GM23248 (cell line): ENCODE measurements around the gene IPO4.

Experiments
- EZH2 ChIP-seq: fragments of 200-600 bp; sonication (generic); IDR thresholded peaks from 2 replicates; pipeline ENCODE4 v1.6.1; 2018; ENCODE audit warnings: antibody characterized with exemption, mild to moderate bottlenecking; ENCODE audit not compliant: insufficient read depth, poor library complexity, severe bottlenecking
- EZH2phosphoT487 ChIP-seq: fragments of 200-600 bp; sonication (generic); IDR thresholded peaks from 2 replicates; pipeline ENCODE4 v1.6.1; 2018; ENCODE audit warnings: antibody characterized with exemption, moderate library complexity, mild to moderate bottlenecking, low read depth; ENCODE audit not compliant: insufficient read depth

DNA sequence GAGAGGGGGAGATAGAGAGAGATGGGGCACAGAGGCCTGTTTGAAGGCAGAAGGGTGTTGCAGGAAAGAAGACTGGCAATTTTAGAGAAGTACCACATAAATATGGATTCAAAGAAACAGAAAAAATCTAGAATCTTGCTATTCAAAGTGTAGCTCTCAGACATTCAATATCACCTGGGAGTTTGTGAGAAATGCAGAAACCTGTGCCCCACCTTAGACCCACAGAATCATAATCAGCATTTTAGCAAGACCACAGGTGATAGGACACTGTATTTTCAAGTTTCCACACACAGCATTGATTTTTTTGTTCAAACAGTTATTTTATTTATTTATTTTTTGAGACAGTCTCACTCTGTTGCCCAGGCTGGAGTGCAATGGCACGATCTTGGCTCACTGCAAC is 40.3 kb upstream of the IPO4 start:
- no peak for TF ChIP-seq EZH2
- no peak for TF ChIP-seq EZH2phosphoT487
